Uterus (tissue), 4 donors: ENCODE results near the gene TREML2. TPM values are rescaled to one million over a fixed set of nuclear protein-coding genes. Genes with fewer than 3 reads are reported as not detected.

Source experiments
- DNase-seq, 2 donors: peaks; one replicate each; pipeline ENCODE4 v3.0.0-alpha.2; 2019 to 2020
- H3K27ac ChIP-seq, 2 donors: fragments of 200-600 bp; sonication (generic); 1 replicate in 1 of 2; 2 replicates in 1 of 2; pipeline ENCODE4 v1.5.1; 2016 to 2018
- H3K27me3 ChIP-seq, 2 donors: fragments of 200-600 bp; sonication (generic); one replicate each; pipeline ENCODE4 v1.5.1; 2018 to 2019; ENCODE audit warnings: control low read depth in 1 of 2
- H3K36me3 ChIP-seq, 2 donors: fragments of 200-600 bp; sonication (generic); one replicate each; pipeline ENCODE4 v1.5.1; 2019; ENCODE audit warnings: control low read depth in 1 of 2
- H3K4me1 ChIP-seq, 2 donors: fragments of 200-600 bp; sonication (generic); one replicate each; pipeline ENCODE4 v1.5.1; 2018 to 2019; ENCODE audit warnings: control low read depth in 1 of 2
- H3K4me3 ChIP-seq, 2 donors: fragments of 200-600 bp; sonication (generic); 1 replicate in 1 of 2; 2 replicates in 1 of 2; pipeline ENCODE4 v1.5.1; 2018 to 2019; ENCODE audit warnings: mild to moderate bottlenecking in 1 of 2
- H3K9me3 ChIP-seq, 2 donors: fragments of 200-600 bp; sonication (generic); one replicate each; pipeline ENCODE4 v1.5.1; 2019; ENCODE audit warnings: control low read depth in 1 of 2
- POLR2A ChIP-seq, 2 donors: fragments of 450-650 bp; IDR thresholded peaks; one replicate each; pipeline ENCODE4 v1.6.1; 2016; ENCODE audit warnings: antibody characterized with exemption in 2 of 2, mild to moderate bottlenecking in 1 of 2, moderate library complexity in 1 of 2
- intact Hi-C: fragments of 100-400 bp; cut with DNase I; formaldehyde crosslinking; loops from one replicate; pipeline ENCODE4 v1.15.1; 2023; ENCODE audit warnings: low total_unique reads
- total RNA-seq, 4 donors: library from RNA; depleted of rRNA in 3 of 4; stranded (reverse); fragments of >200 nt in 3 of 4; gene quantifications; one replicate each; pipeline versions ENCODE4 v1.1.0 to v1.2.4, GENCODE V29; 2014 to 2023
- TF ChIP-seq, protein P1 (sequence below), 4 experiments: fragments of 200-600 bp in 2 of 4; fragments of 450-650 bp in 2 of 4; sonication (generic) in 2 of 4; IDR thresholded peaks; one replicate each; pipeline ENCODE4 v1.5.1; 2016 to 2019; ENCODE audit warnings: antibody characterized with exemption in 4 of 4, mild to moderate bottlenecking in 2 of 4, moderate library complexity in 1 of 4
- donor health status: DM: yes; HTN: yes; CAD: no.

The TREML2 gene
- total RNA-seq, 4 donors from 2014 or later: 0.12 TPM; not detected in 3

DNA sequence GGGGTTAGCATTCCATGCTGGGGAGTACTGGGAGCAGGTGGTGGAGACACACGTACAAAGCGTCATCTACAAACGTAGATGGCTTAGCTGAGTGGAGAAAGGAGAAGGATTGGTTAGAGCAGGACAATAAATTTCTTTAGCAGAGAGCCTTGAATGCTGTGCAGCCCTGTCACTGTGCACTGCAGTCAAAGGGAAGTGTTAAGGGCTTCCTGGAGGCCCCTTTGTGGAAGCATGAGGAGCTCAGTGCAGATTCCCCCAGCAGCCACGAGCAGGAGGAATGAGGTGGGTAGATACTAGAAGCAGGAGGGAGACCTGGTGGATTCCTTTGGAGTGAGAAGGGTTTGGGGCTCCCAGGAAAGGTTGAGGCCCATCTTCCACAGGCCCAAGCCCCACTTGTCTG, 21.1 kb upstream of the TREML2 start:
- TF ChIP-seq POLR2A (IDR thresholded peaks at IDR 0.05): no peak
- TF ChIP-seq, protein P1, sequence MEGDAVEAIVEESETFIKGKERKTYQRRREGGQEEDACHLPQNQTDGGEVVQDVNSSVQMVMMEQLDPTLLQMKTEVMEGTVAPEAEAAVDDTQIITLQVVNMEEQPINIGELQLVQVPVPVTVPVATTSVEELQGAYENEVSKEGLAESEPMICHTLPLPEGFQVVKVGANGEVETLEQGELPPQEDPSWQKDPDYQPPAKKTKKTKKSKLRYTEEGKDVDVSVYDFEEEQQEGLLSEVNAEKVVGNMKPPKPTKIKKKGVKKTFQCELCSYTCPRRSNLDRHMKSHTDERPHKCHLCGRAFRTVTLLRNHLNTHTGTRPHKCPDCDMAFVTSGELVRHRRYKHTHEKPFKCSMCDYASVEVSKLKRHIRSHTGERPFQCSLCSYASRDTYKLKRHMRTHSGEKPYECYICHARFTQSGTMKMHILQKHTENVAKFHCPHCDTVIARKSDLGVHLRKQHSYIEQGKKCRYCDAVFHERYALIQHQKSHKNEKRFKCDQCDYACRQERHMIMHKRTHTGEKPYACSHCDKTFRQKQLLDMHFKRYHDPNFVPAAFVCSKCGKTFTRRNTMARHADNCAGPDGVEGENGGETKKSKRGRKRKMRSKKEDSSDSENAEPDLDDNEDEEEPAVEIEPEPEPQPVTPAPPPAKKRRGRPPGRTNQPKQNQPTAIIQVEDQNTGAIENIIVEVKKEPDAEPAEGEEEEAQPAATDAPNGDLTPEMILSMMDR (IDR thresholded peaks at IDR 0.05): no peak
- Histone ChIP-seq H3K36me3 (no peaks in the 10 kb centered on the region), H3K27ac (no peak overlapping the region), H3K4me3 (no peak overlapping the region), H3K4me1 (no peaks in the 10 kb centered on the region), H3K9me3 (no peaks in the 10 kb centered on the region), H3K27me3 (no peaks in the 10 kb centered on the region)
- DNase-seq: no peak
- intact Hi-C loops: no loop called here

DNA sequence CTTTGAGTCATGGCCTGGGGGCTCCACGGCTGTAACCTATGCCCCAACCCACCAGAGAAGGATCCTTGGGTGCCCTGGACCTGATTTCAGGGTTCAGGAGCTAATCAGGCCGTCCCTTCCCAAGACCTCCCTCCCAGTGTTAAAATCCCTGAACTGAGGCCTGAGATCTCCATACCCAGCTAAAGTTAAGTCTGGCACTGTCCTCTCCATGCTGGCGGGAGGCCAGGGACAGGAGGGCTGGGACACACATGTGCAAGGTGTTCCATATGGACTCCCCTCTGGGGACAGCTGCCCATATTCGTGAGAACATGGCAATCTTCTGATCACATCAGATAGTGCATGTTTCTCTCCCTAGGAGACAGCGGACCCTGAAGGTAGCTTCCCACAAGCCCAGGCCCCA, 15.7 kb upstream of the TREML2 start:
- intact Hi-C loops: no loop called here
- no peaks in the 10 kb centered on the region for H3K4me1 ChIP-seq
- no peak overlapping the region for H3K27ac ChIP-seq
- TF ChIP-seq, protein P1 (IDR thresholded peaks at IDR 0.05): no peak
- no peak for TF ChIP-seq POLR2A (IDR thresholded peaks at IDR 0.05)
- H3K9me3 ChIP-seq: no peaks in the 10 kb centered on the region
- no peaks in the 10 kb centered on the region for H3K36me3 ChIP-seq
- H3K27me3 ChIP-seq: peaks cover 0 to 2% of the 10 kb centered on the region in 2 donors
- no peak for DNase-seq
- H3K4me3 ChIP-seq: no peak overlapping the region

DNA sequence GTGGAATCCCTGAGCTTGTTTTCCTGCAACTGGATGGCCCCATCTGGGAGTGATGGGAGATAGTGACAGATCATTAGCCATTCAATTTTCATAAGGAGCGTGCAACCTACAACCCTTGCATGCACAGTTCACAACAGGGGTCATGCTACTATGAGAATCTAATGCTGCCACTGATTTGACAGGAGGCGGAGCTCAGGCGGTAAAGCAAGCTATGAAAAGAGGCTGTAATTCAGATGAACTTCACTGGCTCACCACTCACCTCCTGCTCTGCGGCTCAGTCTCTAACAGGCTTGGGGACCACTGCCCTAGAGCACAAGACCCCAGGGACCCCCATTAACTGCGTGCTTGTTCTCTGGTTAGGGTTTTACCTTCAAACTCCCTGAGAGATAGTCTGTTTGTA, 14.8 kb upstream of the TREML2 start:
- no peak for DNase-seq
- Histone ChIP-seq H3K9me3 (no peaks in the 10 kb centered on the region), H3K36me3 (no peaks in the 10 kb centered on the region), H3K27ac (no peak overlapping the region), H3K4me1 (no peaks in the 10 kb centered on the region), H3K4me3 (no peak overlapping the region), H3K27me3 (peaks cover 0 to 2% of the 10 kb centered on the region in 2 donors)
- intact Hi-C loops: no loop called here
- TF ChIP-seq, protein P1 (IDR thresholded peaks at IDR 0.05): no peak
- TF ChIP-seq POLR2A (IDR thresholded peaks at IDR 0.05): no peak

DNA sequence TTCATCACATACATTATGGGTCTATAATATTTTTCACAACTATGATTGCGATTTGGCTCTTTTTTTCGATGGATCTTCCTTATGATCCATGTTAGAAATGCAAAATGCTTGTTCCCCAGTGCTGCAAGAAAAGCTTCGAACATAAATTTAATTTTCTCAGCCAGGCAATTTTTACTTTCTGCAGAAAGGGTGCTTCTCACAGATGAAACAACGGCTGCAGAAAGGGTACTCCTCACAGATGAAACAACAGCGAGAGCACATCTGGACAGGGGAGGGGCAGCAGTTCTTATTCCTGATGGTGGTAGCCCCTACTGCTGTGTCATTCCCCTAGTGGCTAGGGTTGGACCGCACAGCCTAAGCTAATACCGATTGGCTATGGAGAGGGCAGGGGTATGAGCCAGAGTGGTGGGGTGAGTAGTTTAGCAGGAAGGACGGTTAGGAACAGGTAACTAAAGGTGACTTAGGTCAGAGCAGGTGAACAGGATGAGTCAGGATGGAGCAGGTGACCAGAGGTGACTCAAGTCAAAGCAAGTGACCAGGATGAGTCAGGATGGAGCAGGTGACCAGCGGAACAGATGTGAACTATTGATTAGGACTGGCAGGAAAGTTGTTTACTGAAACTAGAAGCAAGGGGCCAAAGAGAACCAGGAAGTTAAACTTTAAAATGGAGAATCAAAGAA, 13.8 kb upstream of the TREML2 start:
- no peak overlapping the region for H3K4me3 ChIP-seq
- peaks cover 0 to 2% of the 10 kb centered on the region in 2 donors for H3K27me3 ChIP-seq
- intact Hi-C loops: no loop called here
- no peaks in the 10 kb centered on the region for H3K36me3 ChIP-seq
- TF ChIP-seq, protein P1 (IDR thresholded peaks at IDR 0.05): no peak
- no peak for TF ChIP-seq POLR2A (IDR thresholded peaks at IDR 0.05)
- H3K27ac ChIP-seq: no peak overlapping the region
- no peak for DNase-seq
- no peaks in the 10 kb centered on the region for H3K9me3 ChIP-seq
- no peaks in the 10 kb centered on the region for H3K4me1 ChIP-seq

DNA sequence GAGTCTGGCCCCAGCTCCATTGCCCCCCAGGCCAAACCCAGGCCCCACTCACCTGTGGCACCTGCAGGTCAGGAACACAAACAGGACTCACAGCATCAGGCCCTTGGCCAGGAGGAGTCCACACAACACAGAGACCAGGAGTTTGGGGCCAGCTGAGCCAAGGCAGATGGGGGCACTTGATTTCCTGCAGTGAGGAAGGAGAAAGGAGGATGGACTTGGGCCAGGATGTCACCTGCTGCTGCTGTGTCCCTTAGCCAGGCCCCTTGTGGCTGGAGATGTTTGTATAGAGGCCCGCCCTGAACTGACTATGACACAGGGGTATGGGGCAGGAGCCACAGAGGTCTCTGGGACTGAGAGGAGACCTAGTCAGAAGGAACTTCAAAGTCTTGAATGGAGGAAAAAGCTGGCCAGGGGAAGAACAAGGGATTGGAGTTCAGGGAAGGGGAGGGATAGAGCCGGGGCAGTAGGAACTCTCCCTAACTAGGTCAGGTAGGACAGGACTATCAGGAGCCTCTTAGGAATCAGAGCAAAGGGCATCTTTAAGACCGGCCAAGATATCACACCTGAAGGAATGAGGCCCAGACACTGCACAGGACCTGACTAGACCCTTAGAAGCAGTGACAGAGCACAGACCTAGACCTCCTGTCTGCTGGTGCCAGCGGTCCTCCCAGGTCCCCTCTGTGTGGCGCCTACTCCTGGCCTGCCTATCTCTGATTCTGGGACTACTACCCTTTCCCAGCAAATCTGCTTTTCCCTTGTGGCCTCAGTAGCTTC, 8.8 kb upstream of the TREML2 start:
- Histone ChIP-seq H3K9me3 (no peaks in the 10 kb centered on the region), H3K27ac (no peak overlapping the region), H3K36me3 (no peaks in the 10 kb centered on the region), H3K27me3 (peaks cover 0 to 2% of the 10 kb centered on the region in 2 donors), H3K4me1 (no peaks in the 10 kb centered on the region), H3K4me3 (no peak overlapping the region)
- TF ChIP-seq, protein P1 (IDR thresholded peaks at IDR 0.05): no peak
- TF ChIP-seq POLR2A (IDR thresholded peaks at IDR 0.05): no peak
- intact Hi-C loops: no loop called here
- no peak for DNase-seq
